A549 treated with RU486 at 1 μM for 4 hours (cell line): ENCODE data around the gene MS4A13. TPM values are rescaled to one million over a fixed set of nuclear protein-coding genes. Genes with fewer than 3 reads are reported as not detected.

ENCODE experiments used
- total RNA-seq: library from RNA; stranded (reverse); fragments of 200-300 nt; extraction: Qiagen RNA extraction; gene quantifications from 5 replicates; pipeline ENCODE4 v1.2.3, GENCODE V29; 2022; ENCODE audit warnings: low read depth

MS4A13 gene
- total RNA-seq, result not detected in 5 replicates

GRCh38 chr11:60515144-60515855 lies at the start of gene MS4A13:
MS4A13 (plus strand) TSS chr11:60515392; CDS start chr11:60518084, 2,692 bp downstream.

GRCh38 chr11:60492488-60493009 lies 22.6 kb upstream of the MS4A13 start, which contains the start of gene MS4A12:
MS4A12 (plus strand) TSS chr11:60492778; CDS start chr11:60497319, 4,541 bp downstream.

Other genes starting within 250 kb of the MS4A13 start
- gene MS4A4A, start 234.7 kb upstream of the MS4A13 start, total RNA-seq, result not detected in 5 replicates
- not detected in 5 replicates for gene MS4A6E, start 188.1 kb upstream of the MS4A13 start, total RNA-seq
- gene MS4A7, start 136.9 kb upstream of the MS4A13 start, total RNA-seq, result not detected in 5 replicates
- gene MS4A14, start 118.9 kb upstream of the MS4A13 start, total RNA-seq, result not detected in 5 replicates
- not detected in 5 replicates for gene MS4A5, start 85.8 kb upstream of the MS4A13 start, total RNA-seq
- not detected in 5 replicates for gene MS4A1, start 59.5 kb upstream of the MS4A13 start, total RNA-seq
- gene MS4A12, start 22.6 kb upstream of the MS4A13 start, total RNA-seq, result not detected in 5 replicates
- gene MS4A8, start 184.2 kb downstream of the MS4A13 start, total RNA-seq, result not detected in 5 replicates
- not detected in 5 replicates for gene MS4A18, start 209.3 kb downstream of the MS4A13 start, total RNA-seq
- not detected in 5 replicates for gene MS4A15, start 241.5 kb downstream of the MS4A13 start, total RNA-seq